ENCODE measurements around the gene TMPRSS3.

TMPRSS3 gene

GRCh38 chr21:42338729-42339715 is 56.8 kb downstream of the TMPRSS3 start:
- TF ChIP-seq CSDC2 (CRISPR knock-in tag; IDR thresholded peaks at IDR 0.05) (no peak), CREB5 (CRISPR knock-in tag; IDR thresholded peaks at IDR 0.05; ENCODE audit: low read depth) (no peak), GLIS3 (CRISPR knock-in tag; IDR thresholded peaks at IDR 0.05) (no peak), BACH2 (CRISPR knock-in tag; IDR thresholded peaks at IDR 0.05; ENCODE audit: borderline replicate concordance) (no peak), PATZ1 (CRISPR knock-in tag; IDR thresholded peaks at IDR 0.05; ENCODE audit: borderline replicate concordance) (no peak), OSR1 (CRISPR knock-in tag; IDR thresholded peaks at IDR 0.05) (no peak), TCF4 (CRISPR knock-in tag; IDR thresholded peaks at IDR 0.05; ENCODE audit: borderline replicate concordance) (no peak), TSHZ2 (CRISPR knock-in tag; IDR thresholded peaks at IDR 0.05) (no peak), ZNF8 (CRISPR knock-in tag; IDR thresholded peaks at IDR 0.05) (no peak), CSRNP3 (CRISPR knock-in tag; IDR thresholded peaks at IDR 0.05) (no peak), SNAI2 (CRISPR knock-in tag; IDR thresholded peaks at IDR 0.05) (no peak)
- ATAC-seq: no peak

- ATAC-seq: no peak
- no peak for TF ChIP-seq ZNF565 (CRISPR knock-in tag; conservative IDR thresholded peaks at IDR 0.05; ENCODE audit: low read depth)
- no peak for TF ChIP-seq RARB (CRISPR knock-in tag; IDR thresholded peaks at IDR 0.05)
- TF ChIP-seq OSR1 (CRISPR knock-in tag; IDR thresholded peaks at IDR 0.05): no peak
- no peak for TF ChIP-seq ZNF8 (CRISPR knock-in tag; IDR thresholded peaks at IDR 0.05)
- TF ChIP-seq ESRRG (CRISPR knock-in tag; IDR thresholded peaks at IDR 0.05): no peak
- no peak for TF ChIP-seq BACH2 (CRISPR knock-in tag; IDR thresholded peaks at IDR 0.05; ENCODE audit: borderline replicate concordance)
- TF ChIP-seq ZFP30 (CRISPR knock-in tag; IDR thresholded peaks at IDR 0.05): no peak
- TF ChIP-seq PPARA (CRISPR knock-in tag; IDR thresholded peaks at IDR 0.05; ENCODE audit: borderline replicate concordance): no peak
- TF ChIP-seq GLIS3 (CRISPR knock-in tag; IDR thresholded peaks at IDR 0.05): no peak
- no peak for TF ChIP-seq CSRNP3 (CRISPR knock-in tag; IDR thresholded peaks at IDR 0.05)
- no peak for TF ChIP-seq ZC3H10 (CRISPR knock-in tag; IDR thresholded peaks at IDR 0.05)
- no peak for TF ChIP-seq CREB5 (CRISPR knock-in tag; IDR thresholded peaks at IDR 0.05; ENCODE audit: low read depth)
- TF ChIP-seq TOX (CRISPR knock-in tag; IDR thresholded peaks at IDR 0.05; ENCODE audit: borderline replicate concordance): no peak
- no peak for TF ChIP-seq ZFP3 (CRISPR knock-in tag; IDR thresholded peaks at IDR 0.05)
- no peak for TF ChIP-seq POU6F1 (CRISPR knock-in tag; IDR thresholded peaks at IDR 0.05; ENCODE audit: borderline replicate concordance, low read depth)
- TF ChIP-seq TSHZ2 (CRISPR knock-in tag; IDR thresholded peaks at IDR 0.05): no peak
Observed at GRCh38 chr21:42337830-42338728, 57.8 kb downstream of the TMPRSS3 start.
